Mesendoderm (in vitro differentiated cells): ENCODE data around the gene AP1S3.
"Not testable (repeated sequence)": the region's sequence is repeated elsewhere in the genome, so short reads cannot be mapped to it uniquely, and the experiment has no call there.

Source experiments
- DNase-seq: peaks from one replicate; pipeline ENCODE4 v3.0.0; 2013
- H2AK5ac ChIP-seq: 2 replicates; pipeline ENCODE4 v1.6.1; 2013; ENCODE audit warnings: low read length, inconsistent platforms
- H2BK120ac ChIP-seq: 2 replicates; pipeline ENCODE4 v1.6.1; 2013; ENCODE audit warnings: low read depth, mild to moderate bottlenecking, low read length, moderate library complexity, mixed read lengths
- H2BK15ac ChIP-seq: replicated peaks from 2 replicates; pipeline ENCODE4 v1.6.1; 2013; ENCODE audit warnings: low read depth, mild to moderate bottlenecking, moderate library complexity
- H2BK5ac ChIP-seq: 2 replicates; pipeline ENCODE4 v1.6.1; 2013; ENCODE audit warnings: low read length, inconsistent platforms
- H3K18ac ChIP-seq: 2 replicates; pipeline ENCODE4 v1.6.1; 2013; ENCODE audit warnings: mild to moderate bottlenecking, low read length, mixed read lengths
- H3K23ac ChIP-seq: one replicate; pipeline ENCODE4 v1.6.1; 2013; ENCODE audit warnings: low read length
- H3K27ac ChIP-seq: 2 replicates; pipeline ENCODE4 v1.5.1; 2013; ENCODE audit warnings: low read depth, mild to moderate bottlenecking, inconsistent platforms, low read length, moderate library complexity
- H3K27me3 ChIP-seq: 2 replicates; pipeline ENCODE4 v1.6.1; 2013; ENCODE audit warnings: low read length, control low read depth, mild to moderate bottlenecking, inconsistent platforms; ENCODE audit not compliant: insufficient read depth, poor library complexity
- H3K36me3 ChIP-seq: 2 replicates; pipeline ENCODE4 v1.6.1; 2013; ENCODE audit warnings: low read length, inconsistent platforms; ENCODE audit not compliant: control insufficient read depth, insufficient read depth
- H3K4ac ChIP-seq: one replicate; pipeline ENCODE4 v1.6.1; 2013; ENCODE audit warnings: low read depth, mild to moderate bottlenecking, low read length, moderate library complexity
- H3K4me1 ChIP-seq: 2 replicates; pipeline ENCODE4 v1.6.1; 2013; ENCODE audit warnings: low read depth, low read length, inconsistent platforms; ENCODE audit not compliant: control insufficient read depth
- H3K4me2 ChIP-seq: 2 replicates; pipeline ENCODE4 v1.6.1; 2013; ENCODE audit warnings: low read length
- H3K4me3 ChIP-seq: 2 replicates; pipeline ENCODE4 v1.5.1; 2013; ENCODE audit warnings: mild to moderate bottlenecking, low read length
- H3K56ac ChIP-seq: one replicate; pipeline ENCODE4 v1.6.1; 2013; ENCODE audit warnings: low read length
- H3K79me1 ChIP-seq: 2 replicates; pipeline ENCODE4 v1.6.1; 2013; ENCODE audit warnings: low read length, inconsistent platforms
- H3K79me2 ChIP-seq: 2 replicates; pipeline ENCODE4 v1.6.1; 2013; ENCODE audit warnings: mild to moderate bottlenecking, low read length; ENCODE audit not compliant: control insufficient read depth, insufficient read depth
- H3K9ac ChIP-seq: 2 replicates; pipeline ENCODE4 v1.6.1; 2013; ENCODE audit warnings: low read length, inconsistent platforms
- H4K5ac ChIP-seq: one replicate; pipeline ENCODE4 v1.6.1; 2013; ENCODE audit warnings: low read length
- H4K8ac ChIP-seq: one replicate; pipeline ENCODE4 v1.6.1; 2013; ENCODE audit warnings: low read depth, mild to moderate bottlenecking, control low read depth, low read length, moderate library complexity
- WGBS: extraction: QIAGEN DNeasy Blood & Tissue Kit; methylation state at CpG from one replicate; pipeline ENCODE4 v1.1.7; 2013; ENCODE audit warnings: low lambda C conversion rate, missing lambda C conversion rate; ENCODE audit not compliant: insufficient coverage; ENCODE audit errors: extremely low coverage; 5-methylcytosine and 5-hydroxymethylcytosine counted together

AP1S3 gene

GRCh38 chr2:223822818-223823217 lies 14.6 kb downstream of the AP1S3 start:
- H3K4me1 ChIP-seq = no peaks in the 10 kb centered on the region
- H3K56ac ChIP-seq = no peak overlapping the region
- no peak overlapping the region for H3K4me2 ChIP-seq
- H2BK5ac ChIP-seq = no peak overlapping the region
- H3K79me2 ChIP-seq = no peaks in the 10 kb centered on the region
- H3K36me3 ChIP-seq = no peaks in the 10 kb centered on the region
- H4K8ac ChIP-seq = no peak overlapping the region
- no peak for DNase-seq
- H4K5ac ChIP-seq = no peak overlapping the region
- no peak overlapping the region for H3K9ac ChIP-seq
- H3K27me3 ChIP-seq = no peaks in the 10 kb centered on the region
- H3K4me3 ChIP-seq = no peak overlapping the region
- no peak overlapping the region for H3K4ac ChIP-seq
- no peak overlapping the region for H3K18ac ChIP-seq
- no peaks in the 10 kb centered on the region for H3K79me1 ChIP-seq
- H3K27ac ChIP-seq = no peak overlapping the region
- no peak overlapping the region for H2AK5ac ChIP-seq
- H2BK120ac ChIP-seq = no peak overlapping the region
- no peak overlapping the region for H3K23ac ChIP-seq
- H2BK15ac ChIP-seq = no peak overlapping the region

GRCh38 chr2:223820549-223820948 lies 16.8 kb downstream of the AP1S3 start:
- no peak overlapping the region for H2BK120ac ChIP-seq
- no peak overlapping the region for H4K5ac ChIP-seq
- no peak overlapping the region for H3K4ac ChIP-seq
- WGBS = no CpG with 5 or more reads among the region's 2 CpGs
- H3K36me3 ChIP-seq = no peaks in the 10 kb centered on the region
- no peak overlapping the region for H3K9ac ChIP-seq
- no peak for DNase-seq
- H3K56ac ChIP-seq = no peak overlapping the region
- no peak overlapping the region for H4K8ac ChIP-seq
- H3K18ac ChIP-seq = no peak overlapping the region
- no peak overlapping the region for H3K27ac ChIP-seq
- H2BK5ac ChIP-seq = no peak overlapping the region
- H2BK15ac ChIP-seq = no peak overlapping the region
- no peaks in the 10 kb centered on the region for H3K79me2 ChIP-seq
- H3K27me3 ChIP-seq = no peaks in the 10 kb centered on the region
- H3K4me3 ChIP-seq = no peak overlapping the region
- no peaks in the 10 kb centered on the region for H3K79me1 ChIP-seq
- no peak overlapping the region for H3K23ac ChIP-seq
- no peak overlapping the region for H3K4me2 ChIP-seq
- no peaks in the 10 kb centered on the region for H3K4me1 ChIP-seq
- H2AK5ac ChIP-seq = no peak overlapping the region

- H3K27ac ChIP-seq = no peak overlapping the region
- H2BK15ac ChIP-seq = no peak overlapping the region
- no peaks in the 10 kb centered on the region for H3K4me1 ChIP-seq
- no peaks in the 10 kb centered on the region for H3K36me3 ChIP-seq
- H3K4ac ChIP-seq = no peak overlapping the region
- no peak for DNase-seq
- H2BK120ac ChIP-seq = no peak overlapping the region
- no peak overlapping the region for H4K5ac ChIP-seq
- no peak overlapping the region for H2BK5ac ChIP-seq
- H3K9ac ChIP-seq = no peak overlapping the region
- no peak overlapping the region for H3K4me2 ChIP-seq
- no peaks in the 10 kb centered on the region for H3K79me2 ChIP-seq
- no peak overlapping the region for H3K18ac ChIP-seq
- H3K27me3 ChIP-seq = no peaks in the 10 kb centered on the region
- no peak overlapping the region for H2AK5ac ChIP-seq
- no CpG with 5 or more reads among the region's 3 CpGs for WGBS
- H3K23ac ChIP-seq = no peak overlapping the region
- H3K4me3 ChIP-seq = no peak overlapping the region
- H3K79me1 ChIP-seq = no peaks in the 10 kb centered on the region
- H3K56ac ChIP-seq = no peak overlapping the region
- H4K8ac ChIP-seq = no peak overlapping the region
Measured at GRCh38 chr2:223819891-223820290, 17.5 kb downstream of the AP1S3 start.

- Histone ChIP-seq H3K18ac (no peak overlapping the region), H3K23ac (no peak overlapping the region), H3K4me1 (no peaks in the 10 kb centered on the region), H3K79me1 (no peaks in the 10 kb centered on the region), H3K4ac (no peak overlapping the region), H3K79me2 (no peaks in the 10 kb centered on the region), H2BK15ac (no peak overlapping the region), H3K27me3 (no peaks in the 10 kb centered on the region), H3K9ac (no peak overlapping the region), H3K4me2 (no peak overlapping the region), H2BK5ac (no peak overlapping the region), H4K8ac (no peak overlapping the region), H4K5ac (no peak overlapping the region), H3K4me3 (no peak overlapping the region), H2AK5ac (no peak overlapping the region), H3K56ac (no peak overlapping the region), H2BK120ac (no peak overlapping the region), H3K36me3 (no peaks in the 10 kb centered on the region), H3K27ac (no peak overlapping the region)
- no peak for DNase-seq
- WGBS = no CpG with 5 or more reads among the region's 13 CpGs
Measured at GRCh38 chr2:223815884-223816570, 21.4 kb downstream of the AP1S3 start.

DNA sequence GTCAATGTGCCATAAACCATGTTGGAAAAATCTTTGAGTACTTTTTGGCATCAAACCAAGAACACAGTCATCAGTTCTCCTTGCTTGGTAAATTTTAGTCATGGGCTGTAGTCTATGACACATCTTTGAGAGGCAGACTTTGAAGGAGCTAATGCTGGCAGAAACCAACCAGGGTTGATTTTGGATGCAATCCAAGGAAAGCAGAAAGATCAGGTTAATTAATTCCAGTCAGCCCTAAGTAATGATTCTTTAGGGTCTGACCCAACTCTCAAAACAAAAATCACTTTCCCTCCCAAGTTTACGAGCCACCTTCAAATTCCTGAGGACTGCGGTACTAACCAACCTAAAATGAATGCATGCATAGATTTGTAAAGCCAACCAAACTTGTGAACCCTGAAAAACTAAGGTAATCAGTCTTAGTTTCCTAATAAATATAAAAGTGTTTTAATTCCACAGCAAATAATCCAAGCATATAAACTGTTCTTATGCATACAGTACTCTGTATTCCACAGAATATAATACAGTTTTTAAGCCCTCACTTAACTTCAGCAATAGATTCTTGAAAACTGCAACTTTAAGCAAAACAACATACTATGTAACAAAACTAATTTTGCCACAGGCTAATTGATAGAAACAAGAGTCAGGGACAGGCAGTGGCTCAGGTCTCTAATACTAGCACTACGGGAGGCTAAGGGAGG lies 22.0 kb downstream of the AP1S3 start:
- Histone ChIP-seq H3K23ac (no peak overlapping the region), H3K27ac (no peak overlapping the region), H2AK5ac (no peak overlapping the region), H3K79me2 (no peaks in the 10 kb centered on the region), H3K79me1 (no peaks in the 10 kb centered on the region), H3K4me3 (no peak overlapping the region), H4K8ac (no peak overlapping the region), H2BK5ac (no peak overlapping the region), H3K4ac (no peak overlapping the region), H3K36me3 (no peaks in the 10 kb centered on the region), H4K5ac (no peak overlapping the region), H3K9ac (no peak overlapping the region), H2BK15ac (no peak overlapping the region), H3K4me1 (no peaks in the 10 kb centered on the region), H2BK120ac (no peak overlapping the region), H3K18ac (no peak overlapping the region), H3K4me2 (no peak overlapping the region), H3K56ac (no peak overlapping the region), H3K27me3 (no peaks in the 10 kb centered on the region)
- no peak for DNase-seq
- no CpG with 5 or more reads among the region's 3 CpGs for WGBS

- H3K18ac ChIP-seq, H3K4me1 ChIP-seq, H2BK15ac ChIP-seq, H3K56ac ChIP-seq, DNase-seq, H3K4me3 ChIP-seq, H2BK120ac ChIP-seq, H3K4me2 ChIP-seq, H3K9ac ChIP-seq, H3K79me1 ChIP-seq, H3K23ac ChIP-seq, H3K36me3 ChIP-seq, H4K8ac ChIP-seq, H2BK5ac ChIP-seq, H3K4ac ChIP-seq, H2AK5ac ChIP-seq, H3K27ac ChIP-seq, H4K5ac ChIP-seq, H3K27me3 ChIP-seq, H3K79me2 ChIP-seq: not testable (repeated sequence)
- WGBS = no CpG with 5 or more reads among the region's 3 CpGs
Measured at GRCh38 chr2:223814764-223815163, 22.6 kb downstream of the AP1S3 start.
